PC-9 (cell line): ENCODE measurements around the gene SNTG2. TPM values are rescaled to one million over a fixed set of nuclear protein-coding genes. Genes with fewer than 3 reads are reported as not detected.

Experiments
- BruUV-seq: library from RNA; stranded (reverse); fragments of 400-500 nt; replicated peaks from 2 replicates; lab custom pipeline; 2021; lab: Mats Ljungman, UMichigan
- CTCF ChIA-PET: fragments of 300-600 bp; sonication (Branson Sonifier 250); formaldehyde crosslinking; loops from one replicate; lab custom pipeline; 2022; ENCODE audit warnings: antibody characterized with exemption; lab: Charles Lee
- POLR2A ChIA-PET: fragments of 300-600 bp; sonication (Branson Sonifier 250); formaldehyde crosslinking; loops from one replicate; lab custom pipeline; 2022; ENCODE audit warnings: antibody characterized with exemption; ENCODE audit not compliant: unreplicated experiment; lab: Charles Lee
- DNase-seq, 2 experiments: peaks; one replicate each; pipeline versions ENCODE4 v3.0.0 to v3.0.0-alpha.2; 2015 to 2022; ENCODE audit warnings: mixed read lengths in 1 of 2
- H2AFZ ChIP-seq: fragments of 200-600 bp; sonication (generic); 2 replicates; pipeline ENCODE4 v1.8.1; 2017; ENCODE audit warnings: antibody characterized with exemption
- H3F3A ChIP-seq: fragments of 200-600 bp; sonication (generic); 2 replicates; pipeline ENCODE4 v1.8.1; 2017; ENCODE audit warnings: antibody characterized with exemption, mild to moderate bottlenecking, low read depth; ENCODE audit not compliant: insufficient read depth
- H3K27ac ChIP-seq: fragments of 200-600 bp; sonication (generic); 2 replicates; pipeline ENCODE4 v1.6.1; 2016; ENCODE audit warnings: mixed run types
- H3K27me3 ChIP-seq: fragments of 200-600 bp; sonication (generic); 2 replicates; pipeline ENCODE4 v1.6.1; 2016; ENCODE audit warnings: low read depth, mixed run types; ENCODE audit not compliant: insufficient read depth
- H3K36me3 ChIP-seq: fragments of 200-600 bp; sonication (generic); 2 replicates; pipeline ENCODE4 v1.6.1; 2016; ENCODE audit warnings: low read depth, mixed run types
- H3K4me1 ChIP-seq: fragments of 200-600 bp; sonication (generic); replicated peaks from 2 replicates; pipeline ENCODE4 v1.6.1; 2016; ENCODE audit warnings: mixed run types; ENCODE audit not compliant: insufficient read depth
- H3K4me2 ChIP-seq: fragments of 200-600 bp; sonication (generic); 2 replicates; pipeline ENCODE4 v1.6.1; 2017; ENCODE audit warnings: mixed run types
- H3K4me3 ChIP-seq: fragments of 200-600 bp; sonication (generic); 2 replicates; pipeline ENCODE4 v1.6.1; 2016; ENCODE audit warnings: mixed run types
- H3K79me2 ChIP-seq: fragments of 200-600 bp; sonication (generic); 2 replicates; pipeline ENCODE4 v1.6.1; 2017; ENCODE audit warnings: low read depth, mixed run types
- H3K9me2 ChIP-seq: fragments of 200-600 bp; sonication (generic); 2 replicates; pipeline ENCODE4 v1.8.1; 2017; ENCODE audit warnings: mild to moderate bottlenecking; ENCODE audit not compliant: insufficient read depth
- H3K9me3 ChIP-seq: fragments of 200-600 bp; sonication (generic); 2 replicates; pipeline ENCODE4 v1.8.1; 2016; ENCODE audit warnings: low read depth; ENCODE audit not compliant: insufficient read depth
- H4K20me1 ChIP-seq: fragments of 200-600 bp; sonication (generic); 2 replicates; pipeline ENCODE4 v1.8.1; 2017; ENCODE audit not compliant: insufficient read depth
- EZH2 ChIP-seq: fragments of 200-600 bp; sonication (generic); IDR thresholded peaks from 2 replicates; pipeline ENCODE4 v1.8.0; 2017; ENCODE audit warnings: antibody characterized with exemption, low read depth
- intact Hi-C: fragments of 100-400 bp; cut with micrococcal nuclease; formaldehyde crosslinking; loops from one replicate; pipeline ENCODE4 v1.10.0; 2022; ENCODE audit not compliant: unreplicated experiment
- total RNA-seq: library from RNA; stranded (reverse); gene quantifications from 2 replicates; pipeline ENCODE4 v1.2.3, GENCODE V29; 2021
- TF ChIP-seq, protein P1 (sequence below): fragments of 200-600 bp; sonication (generic); conservative IDR thresholded peaks from 2 replicates; pipeline ENCODE4 v1.6.1; 2017; ENCODE audit warnings: mixed run types, antibody characterized with exemption, mild to moderate bottlenecking, moderate library complexity

The SNTG2 gene
- total RNA-seq, 1 experiment from 2014 or later, result not detected

DNA sequence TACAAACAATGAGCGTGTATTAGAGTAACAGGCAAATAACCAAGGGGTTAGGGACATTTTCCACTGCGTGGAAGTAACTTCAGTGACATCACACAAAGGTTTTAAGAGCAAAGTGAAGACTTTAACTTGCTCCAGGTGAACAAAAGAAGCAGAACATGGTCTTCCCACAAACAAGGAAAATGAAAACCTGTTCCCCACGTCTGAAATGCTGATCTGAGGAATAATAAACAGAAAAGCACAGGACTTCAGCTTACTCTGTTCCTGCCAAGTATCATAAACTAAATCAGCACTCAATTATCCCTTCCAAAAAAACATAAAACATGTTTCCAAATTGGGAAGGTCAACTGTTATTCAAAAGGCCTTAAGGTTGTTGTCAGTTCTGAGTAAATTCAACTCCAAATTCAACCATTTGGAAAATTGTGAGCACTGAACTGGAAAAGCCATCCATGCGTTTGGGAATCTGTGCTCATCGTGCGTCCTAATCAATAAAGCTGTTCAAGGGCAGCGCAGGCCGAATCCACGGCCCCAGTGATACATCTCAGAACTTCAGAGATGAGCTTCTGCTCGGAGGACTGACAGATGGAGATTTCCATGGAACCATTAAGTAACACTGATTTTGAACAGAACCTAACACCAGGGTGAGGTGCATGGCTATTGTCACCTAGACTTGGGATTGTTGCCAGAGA is 7.7 kb upstream of the SNTG2 start:
- no peaks in the 10 kb centered on the region for H3K9me3 ChIP-seq
- BruUV-seq, result no TSS peak
- H3K9me2 ChIP-seq, result no peaks in the 10 kb centered on the region
- DNase-seq, result no peak
- no peak overlapping the region for H3K27ac ChIP-seq
- H3K27me3 ChIP-seq, result peaks cover 81% of the 10 kb centered on the region
- no peak for TF ChIP-seq EZH2
- TF ChIP-seq, protein P1, sequence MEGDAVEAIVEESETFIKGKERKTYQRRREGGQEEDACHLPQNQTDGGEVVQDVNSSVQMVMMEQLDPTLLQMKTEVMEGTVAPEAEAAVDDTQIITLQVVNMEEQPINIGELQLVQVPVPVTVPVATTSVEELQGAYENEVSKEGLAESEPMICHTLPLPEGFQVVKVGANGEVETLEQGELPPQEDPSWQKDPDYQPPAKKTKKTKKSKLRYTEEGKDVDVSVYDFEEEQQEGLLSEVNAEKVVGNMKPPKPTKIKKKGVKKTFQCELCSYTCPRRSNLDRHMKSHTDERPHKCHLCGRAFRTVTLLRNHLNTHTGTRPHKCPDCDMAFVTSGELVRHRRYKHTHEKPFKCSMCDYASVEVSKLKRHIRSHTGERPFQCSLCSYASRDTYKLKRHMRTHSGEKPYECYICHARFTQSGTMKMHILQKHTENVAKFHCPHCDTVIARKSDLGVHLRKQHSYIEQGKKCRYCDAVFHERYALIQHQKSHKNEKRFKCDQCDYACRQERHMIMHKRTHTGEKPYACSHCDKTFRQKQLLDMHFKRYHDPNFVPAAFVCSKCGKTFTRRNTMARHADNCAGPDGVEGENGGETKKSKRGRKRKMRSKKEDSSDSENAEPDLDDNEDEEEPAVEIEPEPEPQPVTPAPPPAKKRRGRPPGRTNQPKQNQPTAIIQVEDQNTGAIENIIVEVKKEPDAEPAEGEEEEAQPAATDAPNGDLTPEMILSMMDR, result no peak
- POLR2A ChIA-PET, result no interaction called here
- no peaks in the 10 kb centered on the region for H3F3A ChIP-seq
- no peaks in the 10 kb centered on the region for H3K4me1 ChIP-seq
- intact Hi-C loops, result no loop called here
- no peaks in the 10 kb centered on the region for H4K20me1 ChIP-seq
- no peak overlapping the region for H2AFZ ChIP-seq
- CTCF ChIA-PET, result no interaction called here
- H3K79me2 ChIP-seq, result no peaks in the 10 kb centered on the region
- no peak overlapping the region for H3K4me3 ChIP-seq
- H3K36me3 ChIP-seq, result no peaks in the 10 kb centered on the region
- no peak overlapping the region for H3K4me2 ChIP-seq

DNA sequence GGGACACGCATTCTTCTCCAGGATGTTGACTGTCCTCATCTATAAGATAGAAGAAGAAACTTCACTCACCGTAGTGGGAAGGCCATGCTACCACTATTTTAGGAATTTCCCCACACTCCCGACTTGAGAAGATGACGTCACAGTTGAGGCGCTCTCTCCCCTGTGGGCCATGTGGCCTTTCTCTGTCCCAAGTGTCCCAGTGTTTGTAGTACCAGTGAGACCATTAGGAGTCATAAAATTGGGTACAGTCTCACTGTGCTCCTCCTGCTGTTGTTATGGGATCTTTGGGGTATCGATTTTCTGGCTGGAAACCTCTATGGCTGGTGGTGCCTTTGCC is 7.2 kb upstream of the SNTG2 start:
- Histone ChIP-seq H3K27ac (no peak overlapping the region), H3K36me3 (no peaks in the 10 kb centered on the region), H3K79me2 (no peaks in the 10 kb centered on the region), H2AFZ (no peak overlapping the region), H3K4me2 (no peak overlapping the region), H3K4me3 (no peak overlapping the region), H3K4me1 (no peaks in the 10 kb centered on the region), H3K27me3 (peaks cover 78% of the 10 kb centered on the region), H3K9me3 (no peaks in the 10 kb centered on the region), H3F3A (no peaks in the 10 kb centered on the region), H4K20me1 (no peaks in the 10 kb centered on the region), H3K9me2 (no peaks in the 10 kb centered on the region)
- no TSS peak for BruUV-seq
- TF ChIP-seq, protein P1, result no peak
- no peak for TF ChIP-seq EZH2
- DNase-seq, result no peak
- ChIA-PET CTCF (no interaction called here), POLR2A (no interaction called here)
- intact Hi-C loops, result no loop called here

DNA sequence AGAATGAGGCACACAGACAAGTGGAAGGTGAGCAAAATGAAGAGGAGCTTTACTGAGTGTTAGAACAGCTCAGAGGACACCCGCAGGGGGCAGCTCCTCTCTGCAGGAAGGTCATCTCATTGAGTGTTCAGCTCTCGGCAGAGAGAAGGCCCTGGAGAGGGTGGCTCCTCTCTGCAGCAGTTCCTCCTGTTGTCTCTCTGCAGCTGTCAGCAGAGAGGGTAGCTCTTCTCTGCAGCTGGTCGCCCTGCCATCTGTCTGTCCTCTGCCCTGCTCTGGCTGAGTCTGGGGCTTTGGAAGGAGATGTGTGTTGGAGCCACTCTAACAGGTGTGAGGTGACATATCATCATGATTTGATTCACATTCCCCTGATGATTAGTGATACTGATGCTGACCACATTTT is 6.8 kb upstream of the SNTG2 start:
- no peak for DNase-seq
- no peak overlapping the region for H3K4me3 ChIP-seq
- H3K36me3 ChIP-seq, result no peaks in the 10 kb centered on the region
- H3K27me3 ChIP-seq, result peaks cover 76% of the 10 kb centered on the region
- no TSS peak for BruUV-seq
- no peaks in the 10 kb centered on the region for H3K4me1 ChIP-seq
- H3K79me2 ChIP-seq, result no peaks in the 10 kb centered on the region
- no peak overlapping the region for H3K4me2 ChIP-seq
- CTCF ChIA-PET, result no interaction called here
- no peaks in the 10 kb centered on the region for H3K9me2 ChIP-seq
- no peak overlapping the region for H3K27ac ChIP-seq
- H2AFZ ChIP-seq, result no peak overlapping the region
- POLR2A ChIA-PET, result no interaction called here
- intact Hi-C loops, result no loop called here
- H3K9me3 ChIP-seq, result no peaks in the 10 kb centered on the region
- no peaks in the 10 kb centered on the region for H4K20me1 ChIP-seq
- no peaks in the 10 kb centered on the region for H3F3A ChIP-seq
- TF ChIP-seq, protein P1, result no peak
- TF ChIP-seq EZH2, result no peak
